Stimulated activated CD4-positive, alpha-beta T cell treated with anti-CD3 and anti-CD28 coated beads, Interleukin-12 subunit alpha, Interleukin-12 subunit beta, amount 100 ng/mL, for 24 hours (primary cell): ENCODE results near the gene SETMAR.
"Not testable (repeated sequence)": the region's sequence is repeated elsewhere in the genome, so short reads cannot be mapped to it uniquely, and the experiment has no call there.

ENCODE experiments used
- DNase-seq, 2 experiments: peaks; one replicate each; pipeline ENCODE4 v3.0.0-alpha.2; 2020; ENCODE audit warnings: low read depth in 2 of 2

SETMAR gene

GRCh38 chr3:4303187-4304123 is at the start of gene SETMAR:
Gene SETMAR, plus strand, starts transcription at chr3:4303369. Its CDS starts 2 bp downstream, at chr3:4303371.
- peak; percentile 66 to 79 for DNase-seq

GRCh38 chr3:4261406-4261805 is 41.8 kb upstream of the SETMAR start:
- no peak for DNase-seq

- no peak for DNase-seq
Measured at GRCh38 chr3:4264040-4264439, 39.1 kb upstream of the SETMAR start.

GRCh38 chr3:4270720-4271119 is 32.4 kb upstream of the SETMAR start:
- no peak for DNase-seq

DNA sequence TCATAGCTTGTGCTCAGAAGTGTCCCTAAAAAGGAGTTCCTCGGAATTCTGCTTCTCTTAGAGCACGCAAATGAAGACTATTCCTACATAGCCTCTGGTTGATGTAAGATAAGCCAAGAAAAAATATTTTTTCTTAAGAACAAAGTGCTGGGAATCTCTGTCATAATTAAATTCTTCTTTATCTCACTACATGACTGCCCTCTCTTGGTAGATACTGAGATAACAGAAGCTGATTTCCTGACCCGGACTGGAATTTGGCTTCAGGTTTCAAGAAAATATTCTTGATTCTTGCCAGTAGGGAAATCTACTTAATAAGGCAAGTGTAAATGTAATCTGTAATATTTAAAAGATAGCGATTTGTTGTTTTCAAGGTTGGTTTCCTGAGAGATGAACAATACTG is 31.3 kb upstream of the SETMAR start:
- no peak for DNase-seq

DNA sequence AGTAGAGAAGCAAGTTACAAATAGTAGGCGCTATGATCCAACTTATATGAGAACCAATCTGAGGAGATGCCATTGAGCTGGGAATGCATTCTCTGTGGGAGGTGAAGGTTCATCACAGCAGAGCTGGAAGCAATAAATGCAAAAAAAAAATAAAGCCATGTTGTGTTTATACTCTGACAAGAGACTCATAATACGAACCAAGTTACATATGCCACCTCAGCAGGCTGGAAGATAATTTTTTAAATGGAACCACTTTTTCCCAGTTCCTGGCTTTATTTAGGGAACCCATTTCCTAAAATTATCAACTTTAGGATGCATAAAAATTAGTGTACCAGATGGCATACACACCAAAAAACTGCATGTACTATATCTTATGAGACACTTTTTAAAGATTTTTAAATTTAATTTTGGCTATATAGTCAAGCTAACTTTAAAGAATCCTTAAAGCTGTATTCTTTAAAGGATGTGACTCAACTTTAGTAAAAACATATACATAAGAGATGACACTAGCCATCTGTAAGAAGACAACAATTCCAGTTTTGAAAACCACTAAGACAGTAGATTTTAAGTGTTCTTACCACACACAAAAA is 23.6 kb upstream of the SETMAR start:
- no peak for DNase-seq

DNA sequence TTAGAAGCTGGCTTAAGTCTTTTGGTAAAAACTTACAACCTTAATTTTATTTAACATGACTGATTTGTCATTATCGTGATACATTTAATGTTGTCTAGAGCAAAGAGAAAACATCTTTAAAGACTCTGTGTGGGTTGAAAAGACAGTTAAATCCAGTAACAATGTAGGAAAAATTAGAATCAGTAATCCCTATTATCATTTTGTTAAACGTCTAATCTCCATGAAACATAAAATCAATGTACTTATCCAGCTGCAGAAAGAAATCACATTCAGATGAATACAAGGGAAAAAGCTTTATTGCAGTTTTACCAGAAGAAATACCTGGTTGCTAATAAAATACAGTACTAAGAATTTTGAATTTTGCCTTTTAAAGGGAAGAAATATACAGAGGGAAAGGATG is 21.2 kb upstream of the SETMAR start:
- no peak for DNase-seq

GRCh38 chr3:4284865-4285264 is 18.3 kb upstream of the SETMAR start:
- no peak for DNase-seq

DNA sequence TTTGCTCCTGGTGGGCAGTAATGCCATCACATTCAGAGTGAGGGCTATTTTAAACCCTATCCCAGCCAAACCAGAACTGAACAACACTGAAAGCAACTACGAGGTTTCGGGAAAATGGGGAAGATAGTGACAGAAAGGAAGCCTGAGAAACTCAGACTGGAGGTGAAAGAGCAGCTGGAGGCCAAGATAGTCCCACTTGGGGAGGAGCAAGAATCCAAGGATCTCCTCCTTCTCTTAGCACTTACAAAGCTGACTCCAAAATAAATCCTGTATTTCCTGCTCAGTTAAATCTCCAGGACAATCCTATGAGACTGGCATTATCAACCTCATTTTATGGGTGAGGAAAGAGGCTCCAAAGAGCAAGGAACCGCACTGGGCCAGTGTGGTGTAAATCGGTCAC is 14.1 kb upstream of the SETMAR start:
- no peak for DNase-seq

GRCh38 chr3:4290272-4290893 is 12.8 kb upstream of the SETMAR start:
- DNase-seq: peak in 1 of 2 experiments; percentile 19

DNA sequence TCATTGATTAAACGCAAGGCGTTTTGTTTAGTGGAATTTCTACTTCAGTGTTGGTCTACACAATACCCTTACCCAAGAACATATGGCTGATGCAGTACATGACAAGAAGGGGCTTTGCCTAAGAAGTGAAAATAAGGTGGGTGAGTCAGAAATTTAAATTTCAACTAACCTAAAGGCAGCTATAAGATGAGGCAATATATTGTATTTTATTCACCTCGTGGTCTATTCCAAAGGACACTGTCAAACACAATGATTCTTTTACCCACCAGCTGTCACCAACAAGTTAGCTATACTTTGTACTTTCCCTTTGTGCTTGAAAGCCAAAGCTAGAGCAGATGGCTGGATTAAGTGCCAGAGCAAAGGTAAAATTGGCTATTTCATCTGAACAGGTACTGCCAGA is 10.9 kb upstream of the SETMAR start:
- no peak for DNase-seq

DNA sequence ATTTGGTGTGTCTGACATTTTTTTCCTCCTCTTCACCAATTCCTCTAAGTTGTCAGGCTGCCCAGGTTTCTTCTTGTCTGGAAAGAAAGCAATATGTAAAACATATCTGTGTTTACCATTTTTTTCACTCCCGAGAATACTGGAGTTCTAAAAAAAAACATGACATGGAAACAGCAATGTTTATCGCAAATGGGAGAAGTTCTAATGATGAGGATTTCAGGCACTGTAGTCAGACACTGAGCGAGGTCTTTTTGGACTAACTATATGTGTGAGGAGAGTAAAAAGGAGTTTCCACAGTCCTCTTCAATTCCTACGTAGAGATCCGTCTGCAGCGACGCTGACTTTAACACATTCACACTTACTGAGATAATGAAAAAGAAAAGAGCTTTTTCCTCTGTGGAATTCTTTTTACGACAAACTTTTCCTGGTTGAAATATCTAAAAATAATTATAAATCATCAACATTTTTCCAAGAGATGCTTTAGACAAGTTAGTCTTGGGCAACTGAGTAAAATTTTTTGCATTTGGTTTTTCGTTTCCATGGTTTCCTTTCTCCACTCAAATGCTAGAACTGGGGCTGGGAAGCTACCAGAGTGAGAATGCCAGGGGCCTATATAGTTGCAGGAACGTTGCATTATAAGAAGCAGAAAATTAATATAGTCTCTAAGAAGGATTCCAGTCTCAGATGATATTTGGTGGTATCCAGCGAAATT is 8.4 kb upstream of the SETMAR start:
- DNase-seq: no peak

- not testable (repeated sequence) for DNase-seq
Measured at GRCh38 chr3:4296454-4296853, 6.7 kb upstream of the SETMAR start.

GRCh38 chr3:4297486-4297885 is 5.7 kb upstream of the SETMAR start:
- no peak for DNase-seq

- DNase-seq: no peak
Measured at GRCh38 chr3:4302747-4303146, 422 bp upstream of the SETMAR start.

- DNase-seq: not testable (repeated sequence)
Measured at GRCh38 chr3:4305210-4305609, 2.0 kb downstream of the SETMAR start.

GRCh38 chr3:4306091-4306490 is 2.9 kb downstream of the SETMAR start:
- no peak for DNase-seq

- no peak for DNase-seq
Measured at GRCh38 chr3:4306860-4307259, 3.7 kb downstream of the SETMAR start.

DNA sequence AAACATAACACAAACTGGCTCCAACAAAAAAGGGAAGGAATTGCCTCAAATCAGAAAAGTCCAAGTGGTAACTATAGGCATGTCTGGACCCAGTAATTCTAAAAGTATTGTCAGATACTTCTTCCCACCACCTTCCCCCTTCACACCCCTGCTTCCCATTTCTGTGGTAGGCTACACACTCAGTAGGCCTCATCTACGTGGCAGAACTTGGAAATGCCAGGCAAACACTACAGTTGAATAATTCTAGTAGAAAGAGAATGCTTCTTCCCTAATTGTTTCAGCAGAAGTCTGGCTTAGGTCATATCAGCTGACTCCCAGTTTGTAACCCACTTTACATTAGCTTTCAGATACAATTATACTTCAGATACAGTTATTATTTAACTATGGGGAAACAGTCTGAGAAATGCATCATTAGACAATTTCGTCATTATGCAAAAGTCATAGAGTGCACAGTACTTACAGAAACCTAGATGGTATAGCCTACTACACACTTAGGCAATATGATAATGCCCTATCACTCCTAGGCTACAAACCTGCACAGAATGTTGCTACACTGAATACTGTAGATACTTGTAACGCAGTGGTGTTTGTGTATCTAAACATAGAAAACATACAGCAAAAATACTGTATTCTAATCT is 6.4 kb downstream of the SETMAR start:
- no peak for DNase-seq

DNA sequence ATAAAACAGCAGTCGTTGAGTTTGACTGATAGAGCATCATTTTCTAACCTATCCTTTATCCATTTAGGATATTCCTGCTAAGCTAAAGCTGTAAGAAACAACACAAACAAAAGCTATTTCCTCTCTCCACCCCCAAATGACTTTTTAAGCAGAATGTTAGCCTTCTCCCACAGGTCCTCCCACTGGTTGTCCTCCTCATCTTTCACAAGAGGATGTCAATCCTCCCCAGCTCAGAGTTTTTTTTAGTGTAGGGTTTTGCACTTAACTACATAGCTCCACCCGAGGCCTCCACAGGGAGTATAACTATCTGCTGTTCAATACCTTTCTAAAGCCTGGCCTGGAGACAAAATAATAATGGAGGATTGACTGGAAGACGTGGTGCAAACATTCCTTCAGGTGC is 7.8 kb downstream of the SETMAR start:
- DNase-seq: no peak

- no peak for DNase-seq
Measured at GRCh38 chr3:4311496-4311895, 8.3 kb downstream of the SETMAR start.
